ENCODE data around the gene RERE.
A peak's percentile ranks its signal among the peaks of the same experiment; 100 is the strongest.

Gene RERE

GRCh38 chr1:8415526-8416278, 401.7 kb downstream of the RERE start:
- DNase-seq: no peak

- peak; percentile 84 for DNase-seq
Measured at GRCh38 chr1:8412183-8412831, 405.1 kb downstream of the RERE start.

DNA sequence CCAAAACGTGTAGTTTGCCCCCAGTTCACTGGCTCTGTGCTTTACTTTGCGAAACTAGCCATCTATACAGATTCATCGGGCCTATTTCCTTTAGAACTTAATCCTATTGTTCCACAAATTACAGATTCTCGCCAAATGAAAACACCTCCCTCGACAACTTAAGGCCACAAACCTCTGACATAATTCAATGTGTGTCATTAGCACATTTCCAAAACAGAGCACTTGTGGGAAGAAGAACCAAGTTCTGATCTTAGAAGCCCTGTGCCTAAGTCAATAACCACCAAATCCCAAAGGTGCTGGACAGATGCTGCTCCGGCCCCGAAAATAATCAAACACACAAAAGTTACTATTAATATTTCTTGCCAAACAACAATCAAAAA, 405.6 kb downstream of the RERE start:
- no peak for DNase-seq

GRCh38 chr1:8410791-8411190, 406.6 kb downstream of the RERE start:
- no peak for DNase-seq

- no peak for DNase-seq
Measured at GRCh38 chr1:8409606-8410005, 407.8 kb downstream of the RERE start.

GRCh38 chr1:8409106-8409505, 408.3 kb downstream of the RERE start:
- DNase-seq: peak; percentile 48

- DNase-seq: peak; percentile 52
Measured at GRCh38 chr1:8408151-8408839, 409.1 kb downstream of the RERE start.

GRCh38 chr1:8407652-8408051, 409.8 kb downstream of the RERE start:
- DNase-seq: no peak

DNA sequence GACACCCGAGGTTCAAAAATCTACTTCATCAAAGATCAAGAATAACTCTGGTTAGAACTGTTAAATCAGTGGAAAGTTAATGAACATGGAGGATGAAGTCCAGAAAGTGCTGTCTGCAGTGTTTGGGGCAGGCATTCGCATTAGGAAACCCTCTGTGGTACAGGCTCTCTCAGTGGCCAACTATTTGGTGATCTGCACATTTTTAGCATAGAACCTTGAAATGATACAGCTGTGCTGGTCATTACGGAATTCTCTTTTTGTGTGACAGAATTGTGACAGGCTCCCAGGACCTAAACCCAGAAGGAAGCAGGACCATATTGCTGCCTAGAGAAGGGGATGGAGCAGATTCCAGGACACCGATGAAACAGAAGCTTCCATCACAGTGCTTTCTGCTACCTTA, 410.5 kb downstream of the RERE start:
- DNase-seq: no peak

DNA sequence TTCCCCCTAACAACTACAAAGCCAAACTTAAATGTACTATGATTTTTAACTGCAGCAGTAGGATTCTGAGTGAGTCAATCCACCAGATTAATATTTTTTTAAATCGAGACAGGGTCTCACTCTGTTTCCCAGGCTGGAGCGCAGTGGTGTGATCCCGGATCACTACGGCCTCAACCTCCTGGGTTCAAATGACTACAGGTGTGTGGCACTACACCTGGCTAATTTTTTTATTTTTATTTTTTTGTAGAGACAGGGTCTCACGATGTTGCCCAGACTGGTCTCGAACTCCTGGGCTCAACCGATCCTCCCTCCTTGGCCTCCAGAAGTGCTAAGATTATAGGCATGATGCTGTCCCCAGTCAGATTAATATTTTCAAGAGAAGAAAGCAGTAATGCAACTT, 411.4 kb downstream of the RERE start:
- DNase-seq: no peak

DNA sequence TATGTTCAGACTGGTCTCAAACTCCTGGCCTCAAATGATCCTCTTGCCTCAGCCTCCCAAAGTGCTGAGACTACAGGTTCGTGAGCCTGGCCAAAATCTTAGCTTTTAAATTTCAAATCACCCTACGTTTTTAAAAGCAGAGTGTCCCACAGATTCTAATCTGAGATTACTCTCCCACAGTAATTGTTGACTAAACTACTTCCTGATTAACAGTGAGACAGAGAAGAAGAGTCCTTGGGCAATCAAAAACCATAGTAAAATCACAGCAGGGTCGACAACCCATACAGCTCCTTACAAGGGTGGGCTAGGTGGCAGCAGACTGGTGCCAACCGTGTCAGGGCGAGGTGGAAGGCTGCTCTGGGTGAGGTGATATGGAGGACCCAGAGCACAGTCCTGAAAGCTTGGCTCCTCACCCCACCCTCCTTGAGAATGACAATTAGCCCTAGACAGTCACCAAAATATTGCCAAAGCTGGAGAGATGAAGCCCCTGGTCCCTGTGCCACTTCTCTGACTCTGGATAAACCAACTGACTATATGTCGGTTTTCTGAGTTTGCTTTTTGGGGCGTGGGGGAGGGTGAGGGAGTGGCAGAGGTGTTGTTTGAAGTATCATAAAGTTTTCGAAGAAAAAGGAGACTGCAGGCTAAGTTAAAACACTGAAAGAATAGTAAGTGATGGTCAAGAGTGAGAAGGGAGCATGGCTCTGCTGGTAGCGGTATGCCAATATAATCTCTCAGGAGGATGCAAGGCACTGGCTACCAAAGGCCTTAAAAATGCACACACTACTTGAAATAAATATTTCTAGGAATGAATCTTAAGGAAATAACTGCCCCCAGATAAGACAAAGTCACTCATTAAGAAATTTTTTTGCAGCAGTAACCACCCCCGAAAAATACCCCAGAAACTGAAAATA, 412.7 kb downstream of the RERE start:
- DNase-seq: no peak

DNA sequence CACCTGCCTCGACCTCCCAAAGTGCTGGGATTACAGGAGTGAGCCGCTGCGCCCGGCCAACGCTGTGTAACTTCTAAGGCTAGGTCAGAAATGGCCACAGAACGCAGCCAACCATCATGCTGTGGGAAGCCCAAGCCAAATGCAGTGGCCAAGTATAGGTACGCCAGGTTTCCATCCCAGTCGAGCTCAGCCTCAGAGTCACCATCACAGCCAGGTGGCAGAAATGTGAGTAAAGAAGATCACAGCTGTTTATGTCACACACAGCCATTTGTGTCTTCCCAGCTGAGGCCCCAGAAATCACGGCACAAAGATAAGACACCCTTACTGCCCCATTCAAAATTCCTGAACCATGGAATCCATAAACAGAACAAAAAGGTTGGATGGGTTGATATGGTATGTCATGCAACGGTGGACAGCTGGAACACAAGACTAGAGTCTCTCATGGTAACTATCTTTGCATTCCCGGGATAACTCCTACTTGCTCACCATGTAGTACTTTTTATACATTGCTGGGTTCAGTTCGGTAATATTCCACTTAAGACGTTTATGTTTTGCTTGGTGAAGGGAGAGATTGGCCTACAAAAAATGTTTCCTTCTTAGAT, 415.2 kb downstream of the RERE start:
- DNase-seq: no peak

GRCh38 chr1:8398677-8399076, 418.8 kb downstream of the RERE start:
- no peak for DNase-seq

GRCh38 chr1:8398086-8398485, 419.4 kb downstream of the RERE start:
- DNase-seq: peak; percentile 9

GRCh38 chr1:8397511-8397910, 419.9 kb downstream of the RERE start:
- DNase-seq: peak; percentile 40

DNA sequence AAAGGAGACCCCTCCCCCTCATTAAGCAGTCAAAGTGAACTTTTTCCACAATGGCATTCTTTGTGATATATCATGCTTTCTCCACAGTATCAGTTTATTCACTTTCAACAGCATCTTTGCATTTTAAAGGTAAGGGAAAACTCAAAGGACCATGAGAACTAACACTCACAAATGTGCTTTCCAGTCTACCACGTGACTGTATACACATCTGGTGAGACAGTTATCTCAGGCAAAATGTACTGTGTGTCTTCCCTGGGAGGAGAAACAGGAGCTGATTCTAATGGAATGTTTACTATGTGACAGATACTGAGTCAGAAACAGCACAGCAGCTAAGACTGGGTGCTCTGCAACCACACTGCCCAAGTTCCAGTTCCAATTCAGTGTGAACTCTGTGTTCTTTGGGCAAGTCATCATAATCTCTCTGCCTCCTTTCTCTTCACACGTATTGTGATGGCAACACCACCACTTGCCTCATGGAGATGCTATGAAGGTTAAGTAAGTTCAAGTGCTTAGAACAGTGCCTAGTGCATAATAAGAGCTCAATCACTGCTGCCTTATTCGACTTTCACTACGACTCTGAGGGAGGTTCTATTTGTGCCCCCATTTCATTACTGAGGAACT, 420.5 kb downstream of the RERE start:
- peak; percentile 99 for DNase-seq

DNA sequence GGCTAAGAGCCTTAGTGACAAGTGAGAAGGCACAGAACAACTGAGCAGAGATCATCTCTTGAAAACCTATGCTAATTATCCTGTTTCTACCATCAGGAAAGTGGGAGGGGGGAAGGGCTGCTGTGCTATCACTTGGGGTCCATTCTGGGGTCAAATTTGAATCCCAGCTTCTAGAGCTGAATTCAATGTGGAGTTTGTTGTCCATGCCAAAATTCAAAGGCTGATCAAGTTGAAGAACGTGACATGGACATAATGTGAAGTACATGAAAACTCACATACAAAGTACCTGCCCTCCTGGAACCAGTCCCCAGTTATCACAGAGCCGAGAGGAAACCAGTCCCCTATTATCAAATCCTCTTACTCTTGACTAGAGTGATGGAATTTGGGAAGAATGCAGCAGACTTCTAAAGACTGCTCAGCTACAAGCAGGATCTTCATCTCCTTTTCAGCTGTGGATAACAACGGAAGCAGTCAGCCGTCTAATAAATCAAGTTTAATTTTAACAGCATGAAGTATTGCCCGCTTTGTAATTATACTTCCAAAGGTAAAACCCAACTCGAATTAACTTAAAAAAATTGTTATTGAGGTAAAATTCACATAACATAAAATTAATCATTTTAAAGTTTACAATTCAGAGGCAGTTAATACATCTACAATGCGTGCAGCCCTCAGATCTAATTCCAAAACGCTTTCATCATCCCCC, 421.2 kb downstream of the RERE start:
- DNase-seq: peak; percentile 81

GRCh38 chr1:8395433-8395866, 422.0 kb downstream of the RERE start:
- DNase-seq: peak; percentile 20

GRCh38 chr1:8394456-8395321, 422.8 kb downstream of the RERE start:
- DNase-seq: peak; percentile 90

- DNase-seq: no peak
Measured at GRCh38 chr1:8392522-8392921, 424.9 kb downstream of the RERE start.
